ENCODE data around the gene POU2F3. TPM values are rescaled to one million over a fixed set of nuclear protein-coding genes. Genes with fewer than 3 reads are reported as not detected.
"Not testable (repeated sequence)": the region's sequence is repeated elsewhere in the genome, so short reads cannot be mapped to it uniquely, and the experiment has no call there.

Gene POU2F3
- total RNA-seq, 1 donor from 2014 or later = 0.98 TPM

GRCh38 chr11:120267319-120267718 lies 27.4 kb downstream of the POU2F3 start:
- TF ChIP-seq CTCF (IDR thresholded peaks at IDR 0.05; ENCODE audit: unreplicated experiment) = no peak
- Mint-ChIP-seq H3K27ac (no peak overlapping the region), H3K36me3 (no peaks in the 10 kb centered on the region), H3K27me3 (ENCODE audit: low read depth) (peaks cover 44% of the 10 kb centered on the region), H3K9me3 (no peaks in the 10 kb centered on the region), H3K4me1 (no peaks in the 10 kb centered on the region), H3K4me3 (no peak overlapping the region)
- DNase-seq (ENCODE audit: low spot score in 2 of 2, unreplicated experiment in 2 of 2) = no peak

- peaks cover 4% of the 10 kb centered on the region for H3K4me1 Mint-ChIP-seq
- no peak overlapping the region for H3K27ac Mint-ChIP-seq
- peaks cover 41% of the 10 kb centered on the region for H3K27me3 Mint-ChIP-seq (ENCODE audit: low read depth)
- no peak overlapping the region for H3K4me3 Mint-ChIP-seq
- no peaks in the 10 kb centered on the region for H3K9me3 Mint-ChIP-seq
- H3K36me3 Mint-ChIP-seq = no peaks in the 10 kb centered on the region
- DNase-seq (ENCODE audit: low spot score in 2 of 2, unreplicated experiment in 2 of 2) = no peak
- TF ChIP-seq CTCF (IDR thresholded peaks at IDR 0.05; ENCODE audit: unreplicated experiment) = no peak
These were observed 28.7 kb downstream of the POU2F3 start for GRCh38 chr11:120268686-120269085.

- no peak for DNase-seq (ENCODE audit: low spot score in 2 of 2, unreplicated experiment in 2 of 2)
- no peak overlapping the region for H3K4me3 Mint-ChIP-seq
- H3K27ac Mint-ChIP-seq = no peak overlapping the region
- peaks cover 35% of the 10 kb centered on the region for H3K27me3 Mint-ChIP-seq (ENCODE audit: low read depth)
- no peaks in the 10 kb centered on the region for H3K9me3 Mint-ChIP-seq
- TF ChIP-seq CTCF (IDR thresholded peaks at IDR 0.05; ENCODE audit: unreplicated experiment) = no peak
- no peaks in the 10 kb centered on the region for H3K36me3 Mint-ChIP-seq
- peaks cover 4% of the 10 kb centered on the region for H3K4me1 Mint-ChIP-seq
These were observed 30.4 kb downstream of the POU2F3 start for GRCh38 chr11:120270386-120270785.

GRCh38 chr11:120271672-120272071 lies 31.7 kb downstream of the POU2F3 start:
- H3K4me3 Mint-ChIP-seq = no peak overlapping the region
- DNase-seq (ENCODE audit: low spot score in 2 of 2, unreplicated experiment in 2 of 2) = no peak
- H3K9me3 Mint-ChIP-seq = no peaks in the 10 kb centered on the region
- H3K4me1 Mint-ChIP-seq = peaks cover 4% of the 10 kb centered on the region
- no peaks in the 10 kb centered on the region for H3K36me3 Mint-ChIP-seq
- no peak for TF ChIP-seq CTCF (IDR thresholded peaks at IDR 0.05; ENCODE audit: unreplicated experiment)
- peaks cover 24% of the 10 kb centered on the region for H3K27me3 Mint-ChIP-seq (ENCODE audit: low read depth)
- H3K27ac Mint-ChIP-seq = no peak overlapping the region

GRCh38 chr11:120272303-120272702 lies 32.4 kb downstream of the POU2F3 start:
- Mint-ChIP-seq H3K27me3 (ENCODE audit: low read depth) (peaks cover 19% of the 10 kb centered on the region), H3K9me3 (no peaks in the 10 kb centered on the region), H3K4me1 (peaks cover 4% of the 10 kb centered on the region), H3K27ac (no peak overlapping the region), H3K36me3 (no peaks in the 10 kb centered on the region), H3K4me3 (no peak overlapping the region)
- no peak for DNase-seq (ENCODE audit: low spot score in 2 of 2, unreplicated experiment in 2 of 2)
- no peak for TF ChIP-seq CTCF (IDR thresholded peaks at IDR 0.05; ENCODE audit: unreplicated experiment)

GRCh38 chr11:120273432-120273831 lies 33.5 kb downstream of the POU2F3 start:
- peaks cover 4% of the 10 kb centered on the region for H3K4me1 Mint-ChIP-seq
- H3K27ac Mint-ChIP-seq = no peak overlapping the region
- DNase-seq (ENCODE audit: low spot score in 2 of 2, unreplicated experiment in 2 of 2) = no peak
- H3K9me3 Mint-ChIP-seq = no peaks in the 10 kb centered on the region
- no peak for TF ChIP-seq CTCF (IDR thresholded peaks at IDR 0.05; ENCODE audit: unreplicated experiment)
- H3K36me3 Mint-ChIP-seq = no peaks in the 10 kb centered on the region
- peaks cover 16% of the 10 kb centered on the region for H3K27me3 Mint-ChIP-seq (ENCODE audit: low read depth)
- no peak overlapping the region for H3K4me3 Mint-ChIP-seq

- not testable (repeated sequence) for H3K9me3 Mint-ChIP-seq, H3K36me3 Mint-ChIP-seq
- H3K27me3 Mint-ChIP-seq (ENCODE audit: low read depth) = peaks cover 14% of the 10 kb centered on the region
These were observed 34.0 kb downstream of the POU2F3 start for GRCh38 chr11:120273956-120274355.

More at GRCh38 chr11:120273956-120274355, 34.0 kb downstream of the POU2F3 start:
- not testable (repeated sequence) for H3K27ac Mint-ChIP-seq; H3K4me1 Mint-ChIP-seq; H3K4me3 Mint-ChIP-seq; DNase-seq (ENCODE audit: low spot score in 2 of 2, unreplicated experiment in 2 of 2)
